Loucy (cell line): ENCODE data around the gene KIF26A.

Source experiments
- H2AFZ ChIP-seq: fragments of 200-600 bp; sonication (generic); 2 replicates; pipeline ENCODE4 v1.6.0; 2016; ENCODE audit warnings: antibody characterized with exemption, mild to moderate bottlenecking, low read length, moderate library complexity
- H3F3A ChIP-seq: fragments of 200-600 bp; 2 replicates; pipeline ENCODE4 v1.6.0; 2016; ENCODE audit warnings: antibody characterized with exemption, low read depth, mild to moderate bottlenecking
- H3K27me3 ChIP-seq: fragments of 200-600 bp; sonication (generic); 2 replicates; pipeline ENCODE4 v1.6.1; 2014; ENCODE audit warnings: low read length, mild to moderate bottlenecking; ENCODE audit not compliant: insufficient read depth, poor library complexity, severe bottlenecking
- H3K36me3 ChIP-seq: fragments of 200-600 bp; sonication (generic); 2 replicates; pipeline ENCODE4 v1.6.1; 2016; ENCODE audit warnings: low read length; ENCODE audit not compliant: insufficient read depth
- H3K4me1 ChIP-seq: fragments of 200-600 bp; sonication (generic); 2 replicates; pipeline ENCODE4 v1.5.1; 2014; ENCODE audit warnings: low read length, mild to moderate bottlenecking; ENCODE audit not compliant: insufficient read depth, poor library complexity, severe bottlenecking
- H3K4me2 ChIP-seq: fragments of 200-600 bp; sonication (generic); 2 replicates; pipeline ENCODE4 v1.6.0; 2014; ENCODE audit warnings: antibody characterized with exemption, low read length, low read depth, mild to moderate bottlenecking; ENCODE audit not compliant: poor library complexity, severe bottlenecking
- H3K4me3 ChIP-seq: fragments of 200-600 bp; sonication (generic); 2 replicates; pipeline ENCODE4 v1.5.1; 2014; ENCODE audit warnings: low read length, mild to moderate bottlenecking, mixed read lengths; ENCODE audit not compliant: poor library complexity, severe bottlenecking
- H3K79me2 ChIP-seq: fragments of 200-600 bp; sonication (generic); 2 replicates; pipeline ENCODE4 v1.6.1; 2014; ENCODE audit warnings: low read length; ENCODE audit not compliant: insufficient read depth
- H3K9ac ChIP-seq: fragments of 200-600 bp; sonication (generic); 2 replicates; pipeline ENCODE4 v1.6.0; 2014; ENCODE audit warnings: mild to moderate bottlenecking, low read depth, low read length, moderate library complexity; ENCODE audit not compliant: poor library complexity, severe bottlenecking
- H3K9me2 ChIP-seq: fragments of 200-600 bp; sonication (generic); replicated peaks from 2 replicates; pipeline ENCODE4 v1.6.1; 2016; ENCODE audit warnings: low read depth, low read length, mixed read lengths
- H3K9me3 ChIP-seq: fragments of 200-600 bp; sonication (generic); 2 replicates; pipeline ENCODE4 v1.6.1; 2014; ENCODE audit warnings: mild to moderate bottlenecking, antibody characterized with exemption, low read length, low read depth; ENCODE audit not compliant: insufficient read depth
- H4K20me1 ChIP-seq: fragments of 200-600 bp; sonication (generic); 2 replicates; pipeline ENCODE4 v1.6.0; 2014; ENCODE audit warnings: antibody characterized with exemption, low read length, mild to moderate bottlenecking; ENCODE audit not compliant: insufficient read depth, poor library complexity, severe bottlenecking
- CTCF ChIP-seq: fragments of 200-600 bp; sonication (generic); conservative IDR thresholded peaks from 2 replicates; pipeline ENCODE4 v1.5.1; 2014; ENCODE audit warnings: mild to moderate bottlenecking, antibody characterized with exemption, low read length
- EZH2phosphoT487 ChIP-seq: fragments of 200-600 bp; IDR thresholded peaks from 2 replicates; pipeline ENCODE4 v1.6.1; 2018; ENCODE audit warnings: antibody characterized with exemption, mild to moderate bottlenecking, moderate library complexity, borderline replicate concordance

Gene KIF26A

DNA sequence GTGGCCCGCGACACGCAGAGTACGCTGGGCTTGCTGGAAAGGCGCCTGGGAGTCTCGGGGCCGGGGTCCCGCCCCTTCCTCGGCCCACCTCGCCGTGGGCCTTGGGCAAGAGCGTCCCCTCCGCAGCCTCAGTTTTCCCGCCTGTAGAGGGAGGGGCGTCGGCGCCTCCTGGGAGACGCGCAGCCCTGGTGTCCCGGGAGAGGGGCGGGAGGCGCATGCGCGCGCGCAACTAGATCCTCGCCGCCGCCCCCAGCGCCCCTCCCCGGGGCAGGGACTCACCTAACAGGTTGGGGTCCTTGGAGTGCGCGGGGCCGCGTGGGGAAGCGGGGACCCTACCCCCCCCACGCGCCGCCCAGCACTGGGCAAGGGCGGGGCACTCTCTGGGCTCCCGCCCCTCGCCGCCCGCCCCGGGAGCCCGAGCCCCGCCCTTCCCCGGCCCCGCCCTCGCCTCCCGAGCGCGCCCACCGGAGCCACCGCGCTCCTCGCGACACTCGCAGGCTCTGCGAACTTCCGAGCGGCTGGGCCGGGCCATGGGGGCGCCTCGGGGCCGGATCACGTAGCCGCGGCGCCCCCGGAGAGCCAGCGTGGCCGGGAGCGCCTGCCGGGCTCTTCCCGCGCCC is at the start of gene KIF26A:
Gene KIF26A, plus strand, starts transcription at position 490 of the 620 bp plus-strand sequence. CDS start 136 bp downstream, outside the sequence.
- no peaks in the 10 kb centered on the region for H3K27me3 ChIP-seq
- H2AFZ ChIP-seq, result no peak within 1 kb of the TSS
- no peaks in the 10 kb centered on the region for H4K20me1 ChIP-seq
- no peaks in the 10 kb centered on the region for H3F3A ChIP-seq
- H3K79me2 ChIP-seq, result no peaks in the 10 kb centered on the region
- no peak within 1 kb of the TSS for H3K4me2 ChIP-seq
- H3K9ac ChIP-seq, result no peak within 1 kb of the TSS
- no peaks in the 10 kb centered on the region for H3K36me3 ChIP-seq
- H3K9me2 ChIP-seq, result no peaks in the 10 kb centered on the region
- no peaks in the 10 kb centered on the region for H3K4me1 ChIP-seq
- H3K4me3 ChIP-seq, result no peak within 1 kb of the TSS
- TF ChIP-seq CTCF, result no peak
- no peak for TF ChIP-seq EZH2phosphoT487
- no peaks in the 10 kb centered on the region for H3K9me3 ChIP-seq

GRCh38 chr14:104090071-104090748 is 48.2 kb upstream of the KIF26A start:
- Histone ChIP-seq H3K9me3 (no peaks in the 10 kb centered on the region), H3K9me2 (no peaks in the 10 kb centered on the region), H4K20me1 (no peaks in the 10 kb centered on the region), H3K4me1 (no peaks in the 10 kb centered on the region), H3K9ac (no peak overlapping the region), H3K4me2 (no peak overlapping the region), H3F3A (no peaks in the 10 kb centered on the region), H3K36me3 (no peaks in the 10 kb centered on the region), H3K4me3 (no peak overlapping the region), H3K27me3 (no peaks in the 10 kb centered on the region), H3K79me2 (no peaks in the 10 kb centered on the region), H2AFZ (no peak overlapping the region)
- TF ChIP-seq EZH2phosphoT487 (no peak), CTCF (no peak)

GRCh38 chr14:104091061-104091926 is 47.1 kb upstream of the KIF26A start:
- TF ChIP-seq EZH2phosphoT487, result no peak
- no peak for TF ChIP-seq CTCF
- no peaks in the 10 kb centered on the region for H3F3A ChIP-seq
- H2AFZ ChIP-seq, result no peak overlapping the region
- H3K79me2 ChIP-seq, result no peaks in the 10 kb centered on the region
- no peaks in the 10 kb centered on the region for H4K20me1 ChIP-seq
- no peaks in the 10 kb centered on the region for H3K9me2 ChIP-seq
- H3K9me3 ChIP-seq, result no peaks in the 10 kb centered on the region
- H3K4me3 ChIP-seq, result no peak overlapping the region
- no peaks in the 10 kb centered on the region for H3K36me3 ChIP-seq
- H3K9ac ChIP-seq, result no peak overlapping the region
- H3K27me3 ChIP-seq, result no peaks in the 10 kb centered on the region
- no peaks in the 10 kb centered on the region for H3K4me1 ChIP-seq
- no peak overlapping the region for H3K4me2 ChIP-seq
